Measurements from ENCODE around the gene RAB1B. TPM values are rescaled to one million over a fixed set of nuclear protein-coding genes. Genes with fewer than 3 reads are reported as not detected.

The RAB1B gene
- total RNA-seq, 1 donor from 2014 or later: 102 TPM

GRCh38 chr11:66263231-66263630 is 5.2 kb upstream of the RAB1B start:
- H3K27ac Mint-ChIP-seq: no peak overlapping the region
- H3K27me3 Mint-ChIP-seq: no peaks in the 10 kb centered on the region
- no peaks in the 10 kb centered on the region for H3K9me3 Mint-ChIP-seq (ENCODE audit: low read depth)
- H3K4me3 Mint-ChIP-seq (ENCODE audit: low read depth): no peak overlapping the region
- H3K4me1 Mint-ChIP-seq (ENCODE audit: low read depth): peaks cover 12% of the 10 kb centered on the region
- DNase-seq (ENCODE audit: low spot score, unreplicated experiment): no peak
- peaks cover 15% of the 10 kb centered on the region for H3K36me3 Mint-ChIP-seq (ENCODE audit: insufficient read depth)
- no peak for TF ChIP-seq CTCF (IDR thresholded peaks at IDR 0.05; ENCODE audit: unreplicated experiment)

- H3K36me3 Mint-ChIP-seq (ENCODE audit: insufficient read depth): peaks cover 15% of the 10 kb centered on the region
- no peak for DNase-seq (ENCODE audit: low spot score, unreplicated experiment)
- no peak overlapping the region for H3K27ac Mint-ChIP-seq
- H3K4me3 Mint-ChIP-seq (ENCODE audit: low read depth): no peak overlapping the region
- peaks cover 9% of the 10 kb centered on the region for H3K4me1 Mint-ChIP-seq (ENCODE audit: low read depth)
- no peak for TF ChIP-seq CTCF (IDR thresholded peaks at IDR 0.05; ENCODE audit: unreplicated experiment)
- no peaks in the 10 kb centered on the region for H3K9me3 Mint-ChIP-seq (ENCODE audit: low read depth)
- no peaks in the 10 kb centered on the region for H3K27me3 Mint-ChIP-seq
These were observed 4.7 kb upstream of the RAB1B start for GRCh38 chr11:66263785-66264184.

GRCh38 chr11:66264383-66264782 is 4.1 kb upstream of the RAB1B start:
- H3K4me3 Mint-ChIP-seq (ENCODE audit: low read depth): no peak overlapping the region
- no peaks in the 10 kb centered on the region for H3K9me3 Mint-ChIP-seq (ENCODE audit: low read depth)
- H3K4me1 Mint-ChIP-seq (ENCODE audit: low read depth): peaks cover 8% of the 10 kb centered on the region
- no peak for TF ChIP-seq CTCF (IDR thresholded peaks at IDR 0.05; ENCODE audit: unreplicated experiment)
- no peak overlapping the region for H3K27ac Mint-ChIP-seq
- DNase-seq (ENCODE audit: low spot score, unreplicated experiment): no peak
- H3K36me3 Mint-ChIP-seq (ENCODE audit: insufficient read depth): peaks cover 10% of the 10 kb centered on the region
- no peaks in the 10 kb centered on the region for H3K27me3 Mint-ChIP-seq

GRCh38 chr11:66264914-66265313 is 3.5 kb upstream of the RAB1B start:
- no peaks in the 10 kb centered on the region for H3K9me3 Mint-ChIP-seq (ENCODE audit: low read depth)
- peak; percentile 39 for TF ChIP-seq CTCF (IDR thresholded peaks at IDR 0.05; ENCODE audit: unreplicated experiment)
- peaks cover 12% of the 10 kb centered on the region for H3K4me1 Mint-ChIP-seq (ENCODE audit: low read depth)
- H3K27ac Mint-ChIP-seq: no peak overlapping the region
- no peak for DNase-seq (ENCODE audit: low spot score, unreplicated experiment)
- H3K4me3 Mint-ChIP-seq (ENCODE audit: low read depth): no peak overlapping the region
- peaks cover 7% of the 10 kb centered on the region for H3K36me3 Mint-ChIP-seq (ENCODE audit: insufficient read depth)
- H3K27me3 Mint-ChIP-seq: no peaks in the 10 kb centered on the region

- DNase-seq (ENCODE audit: low spot score, unreplicated experiment): no peak
- no peaks in the 10 kb centered on the region for H3K27me3 Mint-ChIP-seq
- TF ChIP-seq CTCF (IDR thresholded peaks at IDR 0.05; ENCODE audit: unreplicated experiment): no peak
- H3K36me3 Mint-ChIP-seq (ENCODE audit: insufficient read depth): peaks cover 5% of the 10 kb centered on the region
- no peak overlapping the region for H3K4me3 Mint-ChIP-seq (ENCODE audit: low read depth)
- H3K9me3 Mint-ChIP-seq (ENCODE audit: low read depth): no peaks in the 10 kb centered on the region
- no peak overlapping the region for H3K27ac Mint-ChIP-seq
- H3K4me1 Mint-ChIP-seq (ENCODE audit: low read depth): peaks cover 12% of the 10 kb centered on the region
These were observed 2.7 kb upstream of the RAB1B start for GRCh38 chr11:66265531-66266377.

Data from progenitor cell of endocrine pancreas (in vitro differentiated cells).